ENCODE measurements around the gene CNTN2. TPM values are rescaled to one million over a fixed set of nuclear protein-coding genes. Genes with fewer than 3 reads are reported as not detected.

The CNTN2 gene
- total and polyA plus RNA-seq, 2 of the 4 experiments (the other 2 are of a cell fraction), result not detected

GRCh38 chr1:205008896-205009295 is 34.1 kb upstream of the CNTN2 start:
- H4K5ac ChIP-seq (ENCODE audit: low read depth, low read length), result no peak overlapping the region
- H3K9me3 ChIP-seq (ENCODE audit: control insufficient read depth, insufficient read depth, low read length), result no peaks in the 10 kb centered on the region
- no peak overlapping the region for H3K18ac ChIP-seq (ENCODE audit: low read depth, low read length)
- H2BK15ac ChIP-seq (ENCODE audit: low read depth, low read length), result no peak overlapping the region
- no peak overlapping the region for H4K8ac ChIP-seq (ENCODE audit: low read depth in 2 of 2, low read length in 2 of 2)
- H2AK9ac ChIP-seq (replicated peaks; ENCODE audit: low read depth, low read length, poor library complexity), result no peak overlapping the region
- H3K4me2 ChIP-seq (ENCODE audit: low read depth, low read length), result no peak overlapping the region
- no peak overlapping the region for H2BK120ac ChIP-seq (ENCODE audit: low read depth, low read length)
- no peak overlapping the region for H3K14ac ChIP-seq (replicated peaks; ENCODE audit: low read depth, low read length)
- no peak overlapping the region for H3K56ac ChIP-seq (ENCODE audit: extremely low read depth, insufficient read depth, low read length)
- no peak overlapping the region for H3K27ac ChIP-seq (ENCODE audit: insufficient read depth, low read length)
- ChIA-PET CTCF (no interaction called here), POLR2A (ENCODE audit: unreplicated experiment) (no interaction called here)
- H3K23ac ChIP-seq (ENCODE audit: low read depth, low read length), result no peak overlapping the region
- no peaks in the 10 kb centered on the region for H3K79me1 ChIP-seq (ENCODE audit: low read depth in 1 of 2, low read length in 2 of 2)
- H3K4me1 ChIP-seq (ENCODE audit: control insufficient read depth, insufficient read depth, low read length), result no peaks in the 10 kb centered on the region
- no peak overlapping the region for H2AFZ ChIP-seq (replicated peaks; ENCODE audit: low read length, poor library complexity)
- no peaks in the 10 kb centered on the region for H4K20me1 ChIP-seq (ENCODE audit: insufficient read depth, low read length)
- TF ChIP-seq MXI1 (IDR thresholded peaks at IDR 0.05; ENCODE audit: borderline replicate concordance, low read depth, low read length) (no peak), RAD21 (IDR thresholded peaks at IDR 0.05; ENCODE audit: low read length) (no peak), RFX5 (IDR thresholded peaks at IDR 0.05; ENCODE audit: low read depth, low read length) (no peak), BHLHE40 (IDR thresholded peaks at IDR 0.05; ENCODE audit: low read depth, low read length) (no peak), CHD1 (IDR thresholded peaks at IDR 0.05; ENCODE audit: low read depth, low read length) (no peak), FOS (IDR thresholded peaks at IDR 0.05; ENCODE audit: low read depth, low read length) (no peak), NFE2L2 (IDR thresholded peaks at IDR 0.05; ENCODE audit: low read depth, low read length) (no peak), MAZ (IDR thresholded peaks at IDR 0.05; ENCODE audit: borderline replicate concordance, low read depth, low read length) (no peak), CEBPB (IDR thresholded peaks at IDR 0.05; ENCODE audit: low read depth, low read length) (no peak), POLR2A (IDR thresholded peaks at IDR 0.05; ENCODE audit: low read depth, low read length) (no peak), SMC3 (IDR thresholded peaks at IDR 0.05; ENCODE audit: low read depth, low read length) (no peak), CTCF (conservative IDR thresholded peaks at IDR 0.05; ENCODE audit: low read depth, low read length) (no peak), RCOR1 (IDR thresholded peaks at IDR 0.05; ENCODE audit: insufficient replicate concordance, low read length) (no peak), MAFK (IDR thresholded peaks at IDR 0.05; ENCODE audit: low read depth, low read length) (no peak)
- TF ChIP-seq, protein P1, sequence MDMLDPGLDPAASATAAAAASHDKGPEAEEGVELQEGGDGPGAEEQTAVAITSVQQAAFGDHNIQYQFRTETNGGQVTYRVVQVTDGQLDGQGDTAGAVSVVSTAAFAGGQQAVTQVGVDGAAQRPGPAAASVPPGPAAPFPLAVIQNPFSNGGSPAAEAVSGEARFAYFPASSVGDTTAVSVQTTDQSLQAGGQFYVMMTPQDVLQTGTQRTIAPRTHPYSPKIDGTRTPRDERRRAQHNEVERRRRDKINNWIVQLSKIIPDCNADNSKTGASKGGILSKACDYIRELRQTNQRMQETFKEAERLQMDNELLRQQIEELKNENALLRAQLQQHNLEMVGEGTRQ (IDR thresholded peaks at IDR 0.05; ENCODE audit: low read depth, low read length), result no peak
- TF ChIP-seq, protein P2, sequence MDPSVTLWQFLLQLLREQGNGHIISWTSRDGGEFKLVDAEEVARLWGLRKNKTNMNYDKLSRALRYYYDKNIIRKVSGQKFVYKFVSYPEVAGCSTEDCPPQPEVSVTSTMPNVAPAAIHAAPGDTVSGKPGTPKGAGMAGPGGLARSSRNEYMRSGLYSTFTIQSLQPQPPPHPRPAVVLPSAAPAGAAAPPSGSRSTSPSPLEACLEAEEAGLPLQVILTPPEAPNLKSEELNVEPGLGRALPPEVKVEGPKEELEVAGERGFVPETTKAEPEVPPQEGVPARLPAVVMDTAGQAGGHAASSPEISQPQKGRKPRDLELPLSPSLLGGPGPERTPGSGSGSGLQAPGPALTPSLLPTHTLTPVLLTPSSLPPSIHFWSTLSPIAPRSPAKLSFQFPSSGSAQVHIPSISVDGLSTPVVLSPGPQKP (IDR thresholded peaks at IDR 0.05; ENCODE audit: borderline replicate concordance, low read depth, low read length), result no peak
- ATAC-seq (ENCODE audit: low read depth), result no peak
- H2BK20ac ChIP-seq (ENCODE audit: low read depth, low read length), result no peak overlapping the region
- H3K4me3 ChIP-seq (ENCODE audit: insufficient read depth, low read depth, low read length), result no peak overlapping the region
- H3K9ac ChIP-seq (ENCODE audit: low read depth, low read length), result no peak overlapping the region
- BruUV-seq (replicated peaks), result no TSS peak
- intact Hi-C loops (cut with micrococcal nuclease) (no loop called here), in situ Hi-C loops (cut with MboI; ENCODE audit: low sequenced_read_pairs) (no loop called here), dilution Hi-C loops (cut with HindIII; ENCODE audit: low sequenced_read_pairs, unreplicated experiment) (no loop called here)
- no peaks in the 10 kb centered on the region for H3K9me1 ChIP-seq (ENCODE audit: insufficient read depth, low read length)
- H4K91ac ChIP-seq (ENCODE audit: insufficient read depth, low read depth, low read length), result no peak overlapping the region
- no peak overlapping the region for H3K4ac ChIP-seq (ENCODE audit: low read depth, low read length)
- no peak for DNase-seq
- H3K36me3 ChIP-seq (ENCODE audit: control insufficient read depth, insufficient read depth, low read length), result no peaks in the 10 kb centered on the region
- no peak overlapping the region for H2AK5ac ChIP-seq (ENCODE audit: low read depth, low read length)
- no CpG with 5 or more reads among the region's 8 CpGs for WGBS, 2 experiments (ENCODE audit: extremely low coverage in 2 of 2, insufficient read length in 1 of 2)
- H2BK5ac ChIP-seq (ENCODE audit: low read depth, low read length, poor library complexity, severe bottlenecking), result no peak overlapping the region
- peaks cover 45% of the 10 kb centered on the region for H3K27me3 ChIP-seq (ENCODE audit: control insufficient read depth, insufficient read depth, low read length)
